Right kidney (tissue), 1 donor: ENCODE results near the gene IL1RAPL1.

Experiments
- DNase-seq: peaks from one replicate; pipeline ENCODE4 v3.0.0-alpha.2; 2016

IL1RAPL1 gene

GRCh38 chrX:29913647-29914046 is 1326.4 kb downstream of the IL1RAPL1 start:
- DNase-seq = no peak

GRCh38 chrX:29922607-29923006 is 1335.4 kb downstream of the IL1RAPL1 start:
- no peak for DNase-seq

- DNase-seq = no peak
These were observed 1338.8 kb downstream of the IL1RAPL1 start for GRCh38 chrX:29926056-29926455.

GRCh38 chrX:29926659-29927058 is 1339.4 kb downstream of the IL1RAPL1 start:
- no peak for DNase-seq

- DNase-seq = no peak
These were observed 1348.2 kb downstream of the IL1RAPL1 start for GRCh38 chrX:29935455-29935854.

- no peak for DNase-seq
These were observed 1353.5 kb downstream of the IL1RAPL1 start for GRCh38 chrX:29940750-29941149.

GRCh38 chrX:29941287-29941686 is 1354.0 kb downstream of the IL1RAPL1 start:
- no peak for DNase-seq

GRCh38 chrX:29947225-29947624 is 1360.0 kb downstream of the IL1RAPL1 start:
- DNase-seq = no peak

- DNase-seq = no peak
These were observed 1361.4 kb downstream of the IL1RAPL1 start for GRCh38 chrX:29948653-29949052.

- DNase-seq = no peak
These were observed 1364.8 kb downstream of the IL1RAPL1 start for GRCh38 chrX:29952016-29952415.

- DNase-seq = no peak
These were observed 1374.8 kb downstream of the IL1RAPL1 start for GRCh38 chrX:29962061-29962460.

GRCh38 chrX:29965634-29966033 is 1378.4 kb downstream of the IL1RAPL1 start:
- no peak for DNase-seq

GRCh38 chrX:29992083-29992482 is 1404.8 kb downstream of the IL1RAPL1 start:
- no peak for DNase-seq

- DNase-seq = no peak
These were observed 1418.6 kb downstream of the IL1RAPL1 start for GRCh38 chrX:30005813-30006212.
